GM18519 (cell line): ENCODE data around the gene COA8.
"Not testable (repeated sequence)": the region's sequence is repeated elsewhere in the genome, so short reads cannot be mapped to it uniquely, and the experiment has no call there.

ENCODE experiments used
- ATAC-seq: cut with Tn5 transposase; IDR thresholded peaks from one replicate; pipeline ENCODE4 v1.9.1; 2021; ENCODE audit warnings: mild to moderate bottlenecking, moderate library complexity; ENCODE audit not compliant: unreplicated experiment, low FRiP score

COA8 gene

DNA sequence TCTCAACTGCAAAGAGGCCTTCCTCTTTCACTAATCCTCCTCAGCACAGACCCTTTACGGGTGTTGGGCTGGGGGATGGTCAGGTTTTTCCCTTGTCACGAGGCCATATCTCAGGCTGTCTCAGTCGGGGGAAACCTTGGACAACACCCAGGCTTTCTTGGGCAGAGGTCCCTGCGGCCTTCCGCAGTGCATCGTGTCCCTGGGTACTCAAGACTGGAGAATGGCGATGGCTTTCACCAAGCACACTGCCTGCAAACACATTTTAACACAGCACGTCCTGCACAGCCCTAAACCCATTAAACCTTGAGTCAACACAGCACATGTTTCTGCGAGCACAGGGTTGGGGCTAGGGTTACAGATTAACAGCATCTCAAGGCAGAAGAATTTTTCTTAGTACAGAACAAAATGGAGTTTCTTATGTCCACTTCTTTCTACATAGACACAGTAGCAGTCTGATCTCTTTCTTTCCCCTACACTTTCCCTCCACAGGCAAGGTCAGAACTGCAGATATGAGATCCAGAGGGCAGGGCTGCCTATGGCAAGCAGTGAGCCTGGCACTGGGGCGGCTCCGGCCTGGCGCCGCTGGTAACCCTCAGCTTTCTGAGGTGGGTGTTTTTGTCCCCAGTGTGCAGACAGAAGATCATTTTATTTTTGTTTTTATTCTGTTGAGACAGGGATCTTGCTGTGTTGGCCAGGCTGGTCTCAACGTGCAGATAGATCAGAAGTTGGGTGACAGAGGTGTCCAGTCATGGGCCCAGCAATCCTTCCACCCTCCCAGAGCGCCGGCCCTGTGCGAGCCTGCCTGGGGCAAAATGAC is 37.1 kb upstream of the COA8 start:
- ATAC-seq = not testable (repeated sequence)

DNA sequence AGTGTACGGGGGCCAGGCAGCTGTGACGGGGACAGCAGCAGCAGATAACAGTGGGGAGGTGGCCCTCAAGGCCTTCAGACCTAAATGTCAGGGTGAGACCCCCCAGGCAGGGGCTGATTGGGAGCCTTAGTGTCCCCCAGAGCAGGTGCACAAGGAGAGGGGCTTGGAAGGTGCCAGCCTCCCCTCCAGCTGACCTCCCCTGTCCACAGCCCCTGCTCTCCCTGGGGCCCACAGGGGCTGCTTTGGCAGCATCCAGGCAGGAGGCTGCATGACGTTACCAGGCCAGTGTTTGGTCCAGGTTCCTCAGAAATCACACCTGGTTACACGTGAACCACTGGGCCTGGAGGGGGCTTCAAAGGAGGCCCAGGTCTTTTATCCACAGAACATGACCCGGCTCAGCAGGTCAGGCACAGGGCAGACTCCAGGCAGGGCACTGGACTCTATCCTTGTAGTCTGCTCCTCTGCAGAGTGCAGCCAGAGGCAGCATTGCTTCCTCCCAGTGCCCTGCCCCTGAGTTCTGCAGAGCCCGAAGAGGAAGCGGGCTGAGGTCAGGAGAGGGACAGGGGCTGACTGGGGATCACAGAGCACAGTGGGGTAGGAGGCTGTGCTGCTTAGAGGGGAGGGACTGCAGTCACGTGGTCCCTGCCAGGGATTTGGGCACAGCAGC is 36.4 kb upstream of the COA8 start:
- ATAC-seq = no peak

DNA sequence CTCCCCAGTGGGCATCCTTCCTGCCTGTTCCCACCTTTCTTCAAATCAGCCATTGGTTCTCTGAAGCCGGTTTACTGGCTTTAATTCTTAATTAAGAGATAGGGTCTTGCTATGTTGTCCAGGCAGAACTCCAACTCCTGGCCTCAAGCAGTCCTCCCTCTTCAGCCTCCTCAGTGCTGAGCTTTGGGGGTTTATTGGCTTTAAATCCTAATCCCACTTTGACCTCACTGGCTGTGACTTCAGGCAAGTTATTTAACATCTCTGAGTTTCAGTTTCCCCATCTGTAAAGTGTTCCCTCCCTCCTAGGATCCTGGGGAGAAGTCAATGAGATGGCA is 35.9 kb upstream of the COA8 start:
- no peak for ATAC-seq

DNA sequence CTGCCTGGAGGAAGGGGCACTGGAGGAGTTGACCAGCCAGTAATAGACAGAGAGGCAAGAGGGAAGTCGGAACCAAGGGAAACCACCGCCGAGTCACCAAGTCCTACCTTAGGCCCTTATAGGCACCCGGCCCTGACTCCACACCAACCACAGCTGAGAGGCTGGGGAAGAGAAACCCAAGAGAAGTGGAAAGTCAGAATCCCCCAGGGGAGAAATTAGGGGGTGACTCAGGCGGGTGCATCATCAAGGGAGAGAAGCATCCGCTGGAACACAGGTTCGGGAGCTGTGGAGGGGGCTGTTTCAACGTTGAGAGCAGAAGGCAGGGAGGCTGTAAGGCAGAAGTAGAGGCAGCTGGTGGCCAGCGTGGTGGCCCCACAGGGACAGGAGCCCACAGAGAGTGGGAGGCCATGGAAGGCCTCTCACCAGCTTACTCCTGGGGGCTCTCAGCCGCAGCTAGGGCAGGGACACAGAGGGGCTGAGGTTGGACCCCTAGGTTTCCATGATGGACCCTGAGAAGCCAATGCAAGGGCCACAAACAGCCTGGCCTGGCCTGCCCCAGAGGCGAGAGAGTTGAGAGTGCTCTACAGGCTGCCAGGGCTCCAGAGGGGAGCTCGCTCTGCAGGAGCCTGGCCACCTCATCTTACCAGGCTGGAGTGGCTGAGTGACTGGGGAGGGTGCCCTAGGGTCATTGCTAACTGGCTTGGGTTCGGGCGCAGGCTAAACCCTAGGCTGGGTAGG is 35.2 kb upstream of the COA8 start:
- ATAC-seq = no peak

DNA sequence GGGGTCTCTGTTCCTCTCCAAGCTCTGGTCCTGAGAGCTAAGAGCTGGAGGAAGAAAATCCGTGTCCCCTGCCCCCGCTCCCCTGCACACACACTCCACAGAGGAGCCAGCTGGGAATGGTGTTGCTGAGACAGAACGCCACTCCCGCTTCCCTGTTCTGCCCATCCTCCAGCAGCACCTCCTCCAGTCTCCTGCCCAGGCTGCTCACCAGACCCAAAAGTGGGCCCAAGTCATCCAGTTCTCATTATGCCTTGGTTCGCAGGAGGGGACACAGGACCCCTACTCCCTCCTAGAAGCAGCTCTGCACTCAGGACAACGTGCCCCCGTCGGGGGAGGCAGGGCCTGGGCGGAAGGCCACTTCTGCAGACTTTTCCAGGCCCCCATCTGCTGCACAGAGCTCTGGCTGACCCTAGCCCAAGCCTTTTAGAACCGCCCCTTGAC is 34.6 kb upstream of the COA8 start:
- ATAC-seq = no peak

DNA sequence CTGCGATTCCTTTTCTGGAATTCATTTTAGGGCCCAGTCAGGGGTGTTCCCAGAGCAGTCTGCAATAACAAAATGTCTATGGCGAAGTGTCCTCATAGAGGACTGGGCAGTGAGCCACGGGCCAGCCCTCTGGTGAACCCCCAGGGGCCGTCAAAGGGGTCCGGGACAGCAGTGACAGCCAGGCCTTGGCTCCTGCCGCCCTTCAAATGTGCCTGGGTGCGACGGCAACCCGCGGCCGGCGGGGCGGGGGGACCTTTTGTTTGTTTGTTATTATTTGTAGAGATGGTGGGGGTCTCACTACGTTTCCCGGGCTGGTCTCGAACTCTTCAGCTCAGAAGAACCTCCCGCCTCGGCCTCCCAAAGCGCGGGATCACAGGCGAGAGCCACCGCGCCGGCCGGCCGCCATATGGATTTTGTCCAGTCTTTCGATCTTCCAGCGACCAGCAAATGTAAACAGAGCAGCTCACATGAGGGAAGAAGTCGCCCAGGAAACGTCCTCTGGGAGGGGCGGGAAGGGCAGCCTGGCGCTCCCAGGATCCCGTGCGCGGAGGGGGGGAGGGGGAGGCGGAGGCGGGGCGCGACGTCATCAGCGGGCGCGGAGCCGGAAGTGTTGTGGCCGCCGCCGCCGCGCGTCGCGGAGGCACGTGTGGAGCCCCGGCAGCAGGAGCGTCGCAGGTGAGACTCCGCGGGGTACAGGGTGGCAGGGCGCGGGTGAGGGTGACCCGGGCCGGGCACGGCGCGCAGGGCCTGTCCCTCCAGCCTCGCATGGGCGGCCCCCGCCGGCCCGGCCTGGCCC is 34.0 kb upstream of the COA8 start, which contains the start of gene TRMT61A:
Gene TRMT61A, plus strand, starts transcription at position 610 of the 796 bp plus-strand sequence. CDS start 783 bp downstream, outside the sequence.
- ATAC-seq = no peak

DNA sequence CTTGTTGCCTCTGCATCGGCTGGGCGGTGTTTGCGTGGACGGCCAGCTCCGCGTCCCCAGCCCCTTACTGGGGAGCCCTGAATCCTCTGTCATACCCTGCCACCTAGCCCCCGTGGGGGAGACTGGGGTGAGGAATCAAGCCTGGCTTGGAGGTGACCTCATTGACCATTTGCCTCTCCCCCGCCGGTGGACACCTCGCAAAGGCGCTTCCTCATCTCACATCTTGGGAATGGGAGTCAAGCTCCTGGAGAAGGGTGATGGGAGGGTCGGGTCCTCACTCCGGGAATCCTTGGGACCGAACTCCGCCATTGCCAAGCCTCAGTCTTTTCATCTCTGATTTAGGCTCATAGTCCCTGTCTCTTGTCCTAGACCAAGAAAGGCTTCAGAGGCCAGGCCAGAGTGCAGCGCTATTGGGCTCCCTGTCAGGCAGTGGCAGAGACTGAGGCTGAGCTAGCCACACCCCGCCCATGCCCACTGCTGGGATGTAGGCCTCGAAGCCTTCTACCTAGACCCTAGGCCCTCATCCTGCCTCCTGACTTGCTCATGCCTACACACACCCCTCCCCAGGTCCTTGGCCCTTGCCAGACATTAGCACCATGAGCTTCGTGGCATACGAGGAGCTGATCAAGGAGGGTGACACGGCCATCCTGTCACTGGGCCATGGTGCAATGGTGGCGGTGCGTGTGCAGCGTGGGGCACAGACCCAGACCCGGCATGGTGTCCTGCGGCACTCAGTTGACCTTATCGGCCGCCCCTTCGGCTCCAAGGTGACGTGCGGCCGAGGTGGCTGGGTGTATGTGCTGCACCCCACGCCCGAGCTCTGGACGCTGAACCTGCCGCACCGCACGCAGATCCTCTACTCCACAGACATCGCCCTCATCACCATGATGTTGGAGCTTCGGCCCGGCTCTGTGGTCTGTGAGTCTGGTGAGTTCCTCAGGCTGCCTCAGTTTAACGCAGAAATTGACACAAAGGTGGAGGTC is 33.1 kb upstream of the COA8 start:
- ATAC-seq = no peak

DNA sequence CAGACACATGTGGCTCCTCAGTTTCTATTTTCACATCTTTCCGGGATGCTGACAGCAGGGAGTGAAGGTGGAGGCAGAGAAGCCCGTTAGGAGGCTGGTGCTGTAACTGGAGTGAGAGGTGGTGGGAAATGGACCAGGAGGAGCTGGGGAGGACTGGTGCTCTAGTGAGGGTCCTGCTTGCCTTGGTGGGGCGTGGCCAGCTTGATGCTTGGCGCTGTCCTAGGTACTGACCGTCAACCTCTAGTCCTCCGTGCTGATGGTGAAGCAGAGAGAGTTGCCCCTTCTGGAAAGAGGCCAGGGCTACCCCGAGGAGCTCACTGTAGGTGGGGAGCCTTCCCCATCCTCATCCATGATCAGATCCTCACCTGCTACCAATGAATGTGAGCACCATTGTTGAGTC is 32.4 kb upstream of the COA8 start:
- no peak for ATAC-seq

DNA sequence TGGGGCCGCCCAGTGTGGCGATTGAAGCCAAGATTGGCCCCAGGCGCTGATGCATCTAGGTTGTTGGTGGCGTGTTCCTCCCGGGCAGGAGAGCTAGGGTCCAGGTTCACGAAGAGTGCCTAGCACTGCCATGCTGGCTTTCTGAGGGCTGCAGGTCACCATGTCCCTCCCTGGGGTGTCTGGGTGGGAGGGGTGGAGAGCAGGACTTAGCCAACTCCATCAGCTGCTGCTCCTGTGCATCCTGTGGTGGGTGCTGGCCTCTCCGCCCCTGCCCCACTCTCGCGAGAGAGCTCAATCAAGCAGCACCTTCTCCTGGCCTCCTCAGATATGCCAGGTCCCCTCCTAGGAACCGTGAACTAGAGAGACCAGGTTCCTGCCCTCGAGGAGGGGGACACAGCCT is 31.9 kb upstream of the COA8 start:
- no peak for ATAC-seq

DNA sequence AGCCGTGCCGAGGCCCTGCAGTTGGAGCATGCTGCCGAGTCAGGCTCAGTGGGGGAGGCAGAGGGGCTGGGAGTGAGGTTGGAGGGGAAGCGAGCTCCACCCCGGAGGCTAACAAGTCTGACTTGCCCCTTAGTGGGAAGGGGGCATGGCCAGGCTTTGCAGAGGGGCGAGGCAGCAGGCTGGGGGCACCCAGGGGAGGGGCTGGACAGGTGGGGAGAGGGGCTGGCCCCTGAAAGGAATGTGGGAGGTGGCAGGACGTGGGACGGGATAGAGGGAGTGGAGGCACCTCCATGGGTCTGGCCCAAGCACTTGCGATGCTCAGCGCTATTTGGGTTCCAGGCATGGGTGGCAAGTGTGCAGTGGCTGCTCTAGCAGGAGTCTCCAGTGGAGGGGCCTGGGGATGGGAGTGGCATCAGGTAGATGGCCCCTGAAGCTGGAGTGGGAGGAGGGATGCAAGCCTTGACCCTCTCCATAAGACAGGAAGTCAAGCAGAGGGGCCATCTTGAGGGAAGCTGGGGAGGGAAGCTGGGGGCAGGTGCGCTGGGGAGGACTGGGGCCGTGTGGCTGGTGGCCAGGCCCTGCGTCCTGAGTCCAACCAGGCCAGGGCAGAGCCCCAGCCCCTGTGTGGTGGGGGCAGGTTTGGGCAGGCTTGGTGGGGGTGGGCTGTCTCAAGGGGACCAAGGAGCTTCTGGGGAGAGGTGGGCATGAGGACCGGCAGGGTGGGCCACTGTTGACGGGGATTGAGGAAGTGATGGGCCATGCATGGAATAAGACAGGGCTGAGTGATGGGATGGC is 31.1 kb upstream of the COA8 start:
- ATAC-seq = no peak

DNA sequence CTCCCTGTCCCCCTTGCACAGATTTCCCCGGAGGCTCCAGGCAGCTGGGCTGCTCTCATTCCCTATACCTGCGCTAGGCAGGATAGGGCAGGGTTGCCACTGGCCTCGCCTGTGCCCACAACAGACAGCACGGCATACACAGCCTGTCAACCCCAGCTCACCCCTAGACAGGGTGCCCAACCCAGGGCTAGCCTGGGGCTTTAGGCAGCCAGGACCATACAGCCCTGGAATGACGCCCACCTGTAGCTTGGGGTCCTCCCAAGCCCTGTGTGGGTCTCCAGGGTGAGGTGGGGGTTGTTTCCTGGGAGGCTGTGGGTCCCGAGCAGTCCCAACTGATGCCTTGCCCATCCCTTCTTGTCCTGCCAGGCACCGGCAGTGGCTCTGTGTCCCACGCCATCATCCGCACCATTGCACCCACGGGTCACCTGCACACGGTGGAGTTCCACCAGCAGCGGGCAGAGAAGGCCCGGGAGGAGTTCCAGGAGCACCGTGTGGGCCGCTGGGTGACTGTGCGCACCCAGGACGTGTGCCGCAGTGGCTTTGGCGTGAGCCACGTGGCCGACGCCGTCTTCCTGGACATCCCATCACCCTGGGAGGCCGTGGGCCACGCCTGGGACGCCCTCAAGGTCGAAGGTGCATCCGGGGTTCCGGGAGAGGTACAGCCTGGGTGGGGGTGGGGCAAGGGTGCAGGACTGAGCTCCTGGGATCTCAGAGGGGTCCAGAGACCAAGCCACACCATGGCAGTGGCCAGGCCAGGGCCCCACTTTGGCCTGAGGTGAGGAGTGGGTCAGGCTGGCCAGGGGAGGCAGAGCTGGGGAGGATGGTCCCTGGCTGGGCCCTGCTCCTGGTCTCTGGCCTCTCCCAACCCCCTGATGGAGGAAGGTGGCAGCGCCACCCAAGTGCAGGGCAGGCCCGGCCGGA is 30.3 kb upstream of the COA8 start:
- ATAC-seq = no peak

DNA sequence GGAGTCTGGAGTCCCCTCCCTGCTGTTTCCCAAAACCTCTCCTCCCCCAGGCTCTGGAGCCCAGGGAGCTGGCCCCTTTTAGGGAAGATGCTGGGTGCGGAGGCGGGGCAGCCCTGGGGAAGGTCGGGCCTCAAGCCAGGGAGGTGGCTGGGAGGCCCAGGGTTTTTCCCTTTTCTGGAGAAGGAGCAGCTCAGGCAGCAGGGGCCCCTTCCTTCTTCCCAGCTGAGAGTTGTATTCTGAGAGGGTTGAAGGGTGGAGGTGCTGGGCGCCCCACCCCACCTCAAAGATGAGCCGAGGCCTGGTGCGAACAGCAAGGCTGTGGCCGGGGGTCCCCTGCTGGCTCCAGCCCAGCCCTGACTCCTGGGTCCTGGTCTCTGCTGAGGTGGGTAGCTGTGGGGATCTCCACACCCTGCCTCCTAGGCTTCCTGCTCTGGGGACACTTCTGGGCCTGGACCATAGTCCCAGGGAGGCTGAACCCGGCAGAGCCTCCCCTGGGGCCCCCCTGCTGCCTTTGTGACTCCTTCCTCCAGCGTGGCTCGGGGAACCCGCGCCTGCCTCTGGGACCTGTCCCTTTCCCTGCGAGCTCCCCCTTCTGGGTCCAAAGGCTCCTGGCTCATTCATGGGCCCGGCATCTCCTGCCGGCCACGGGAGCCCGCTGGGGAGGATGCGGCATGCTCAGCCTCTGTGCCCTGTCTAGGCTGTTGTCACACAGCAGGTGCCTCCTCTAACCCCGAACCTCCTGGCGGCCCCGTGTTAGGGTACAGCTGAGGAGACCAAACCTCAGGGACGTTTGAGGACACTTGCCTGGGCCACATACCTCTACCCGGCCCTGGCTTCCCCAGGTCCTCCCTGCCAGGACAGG is 29.4 kb upstream of the COA8 start:
- no peak for ATAC-seq

DNA sequence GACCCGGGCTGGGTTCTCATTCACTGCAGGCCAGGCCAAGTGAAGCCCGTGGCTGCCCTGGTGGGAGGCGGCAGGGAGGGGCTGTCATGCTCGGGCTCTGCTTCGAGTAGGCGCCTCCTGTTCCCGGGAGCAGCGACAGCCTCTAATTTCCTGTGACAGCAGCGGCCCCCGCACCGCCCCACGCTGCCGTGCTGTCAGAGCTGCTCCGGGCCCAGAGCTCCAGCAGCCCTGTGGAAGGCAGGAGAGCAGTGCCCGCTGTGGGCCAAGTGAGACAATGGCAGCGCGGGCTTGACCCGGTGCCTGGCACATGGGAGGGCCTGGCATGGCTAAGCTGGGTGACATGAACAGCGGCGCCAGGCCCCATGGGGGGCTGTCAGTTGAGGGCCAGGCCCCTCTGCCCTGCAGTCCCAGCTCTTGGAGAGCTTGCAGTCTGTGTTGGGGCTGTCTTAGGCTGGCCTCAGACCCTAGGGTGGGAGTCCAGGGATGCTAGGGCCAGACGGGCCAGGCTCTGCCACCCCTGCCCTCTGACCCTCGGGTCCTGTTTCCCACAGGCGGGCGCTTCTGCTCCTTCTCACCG is 28.7 kb upstream of the COA8 start:
- ATAC-seq = no peak

DNA sequence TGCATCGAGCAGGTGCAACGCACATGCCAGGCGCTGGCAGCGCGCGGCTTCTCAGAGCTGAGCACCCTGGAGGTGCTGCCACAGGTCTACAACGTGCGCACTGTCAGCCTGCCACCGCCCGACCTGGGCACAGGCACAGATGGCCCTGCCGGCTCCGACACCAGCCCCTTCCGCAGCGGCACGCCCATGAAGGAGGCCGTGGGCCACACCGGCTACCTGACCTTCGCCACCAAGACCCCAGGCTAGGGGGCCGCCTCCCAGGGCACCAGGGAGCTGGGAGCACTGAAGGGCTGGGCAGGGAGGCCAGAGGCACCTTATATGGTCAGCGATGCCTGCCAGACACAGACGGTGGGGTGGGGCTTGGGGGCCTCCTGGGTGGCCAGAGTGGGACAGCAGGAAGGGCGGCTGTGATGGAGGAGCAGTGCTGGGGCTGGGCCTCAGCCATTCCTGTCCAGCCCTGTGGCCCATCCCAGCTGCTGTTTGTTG is 28.1 kb upstream of the COA8 start:
- no peak for ATAC-seq

DNA sequence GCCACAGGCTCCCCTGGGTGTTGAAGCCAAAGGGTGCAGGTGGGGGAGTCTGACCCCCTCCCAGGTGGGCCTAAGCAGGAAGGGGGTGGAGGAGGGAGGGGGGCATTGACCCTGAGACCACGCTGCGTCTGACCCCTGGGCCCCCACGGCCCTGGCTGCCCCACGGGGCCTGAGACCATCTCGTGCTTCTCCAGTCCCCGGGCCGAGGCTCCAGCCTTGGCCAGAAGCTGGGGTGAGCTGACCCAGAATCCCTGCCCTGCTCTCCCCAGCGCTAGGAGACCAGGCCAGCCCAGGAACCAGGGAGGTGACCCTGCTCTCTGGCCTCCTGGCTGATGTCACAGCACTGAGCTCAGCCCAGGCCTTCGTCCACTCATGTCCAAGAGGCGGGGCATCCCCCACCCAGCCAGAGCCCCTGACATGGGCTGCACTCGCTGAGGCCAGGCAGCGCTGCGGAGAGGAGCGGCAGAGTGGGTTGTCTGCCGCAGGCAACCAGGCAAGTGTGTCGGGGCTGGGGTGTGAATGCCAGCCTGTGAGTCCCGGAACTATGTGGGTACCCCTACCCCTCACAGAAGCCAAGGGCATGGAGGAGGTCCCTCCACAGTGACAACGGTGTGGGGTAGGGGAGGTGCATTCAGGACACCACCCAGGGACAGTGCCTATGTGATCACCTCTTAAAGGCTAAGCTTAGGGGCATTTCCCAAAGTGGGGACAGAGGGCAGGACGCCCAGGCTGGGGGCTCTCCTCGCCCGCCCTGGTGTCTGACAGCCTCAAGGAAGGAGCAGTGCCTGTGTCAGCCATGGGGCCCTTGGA is 27.5 kb upstream of the COA8 start:
- no peak for ATAC-seq
